GM18505 (cell line): Measurements from ENCODE around the gene PSAP.

Experiments used
- ATAC-seq: cut with Tn5 transposase; IDR thresholded peaks from one replicate; pipeline ENCODE4 v1.9.1; 2021; ENCODE audit not compliant: unreplicated experiment
- POLR2A ChIP-seq: IDR thresholded peaks from 4 replicates; pipeline ENCODE4 v1.6.1; 2011; ENCODE audit warnings: borderline replicate concordance; ENCODE audit not compliant: insufficient read depth, insufficient read length; ENCODE audit errors: extremely low read depth

PSAP gene

GRCh38 chr10:71767420-71768035, 83.5 kb downstream of the PSAP start:
- no peak for ATAC-seq
- TF ChIP-seq POLR2A: no peak

GRCh38 chr10:71766717-71767419, 84.2 kb downstream of the PSAP start:
- no peak for ATAC-seq
- TF ChIP-seq POLR2A: no peak
